GM12873 (cell line): ENCODE measurements around the gene DNAJC15.

Experiments used
- CTCF ChIP-seq: IDR thresholded peaks from 2 replicates; pipeline ENCODE4 v1.5.1; 2012; ENCODE audit warnings: low read depth, mild to moderate bottlenecking, moderate library complexity, low read length, control low read depth; ENCODE audit not compliant: insufficient read depth; ENCODE audit errors: missing control alignments

The DNAJC15 gene

GRCh38 chr13:43023289-43023963, at the start of gene DNAJC15:
Gene DNAJC15 (plus strand): TSS chr13:43023586. CDS start chr13:43023627, 41 bp downstream.
- no peak for TF ChIP-seq CTCF

- TF ChIP-seq CTCF, result no peak
Measured at GRCh38 chr13:42976066-42976465, 47.3 kb upstream of the DNAJC15 start.

DNA sequence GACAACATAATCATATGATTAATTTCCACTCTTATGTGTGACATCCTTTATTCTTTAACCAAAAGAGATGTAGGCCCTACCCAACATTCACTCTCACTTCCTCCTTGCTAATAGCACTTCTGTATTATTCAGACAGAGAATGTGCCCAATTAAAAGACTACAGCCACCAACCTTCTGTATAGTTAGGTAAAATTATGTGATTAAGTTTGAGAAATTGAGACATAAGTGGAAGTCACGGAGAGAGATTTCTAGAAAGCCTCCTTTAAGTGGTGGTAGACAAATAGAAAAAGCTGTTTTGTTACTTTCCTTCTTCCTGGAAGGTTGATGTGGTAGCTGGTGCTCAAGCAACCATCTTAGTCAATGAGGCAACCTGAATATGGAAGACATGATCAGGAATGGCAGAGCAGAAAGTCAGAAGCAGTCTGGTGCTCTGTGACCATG, 46.1 kb upstream of the DNAJC15 start:
- no peak for TF ChIP-seq CTCF

GRCh38 chr13:42981317-42981716, 42.1 kb upstream of the DNAJC15 start:
- no peak for TF ChIP-seq CTCF

GRCh38 chr13:42981853-42982252, 41.5 kb upstream of the DNAJC15 start:
- no peak for TF ChIP-seq CTCF

- TF ChIP-seq CTCF, result no peak
Measured at GRCh38 chr13:42984026-42984425, 39.4 kb upstream of the DNAJC15 start.

GRCh38 chr13:42984691-42985090, 38.7 kb upstream of the DNAJC15 start:
- TF ChIP-seq CTCF, result no peak
